Measurements from ENCODE around the gene SGO2.

Gene SGO2

DNA sequence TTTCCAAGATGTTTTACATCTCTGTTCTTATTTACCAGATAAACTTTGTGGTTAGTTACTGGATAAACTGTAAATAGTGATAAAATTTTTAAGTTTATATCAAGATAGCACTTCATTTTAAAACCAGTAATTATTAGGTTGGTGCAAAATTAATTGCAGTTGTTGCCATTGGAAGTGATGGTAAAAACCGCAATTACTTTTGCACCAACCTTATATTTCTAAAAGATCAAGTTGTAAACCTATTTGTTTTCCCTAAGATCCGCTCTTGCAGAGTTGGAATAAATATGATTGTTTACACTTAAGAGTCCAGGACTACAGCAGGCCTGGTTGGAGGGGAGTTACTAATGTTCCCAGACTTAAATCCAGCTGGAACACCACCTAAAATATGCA, 59.3 kb downstream of the SGO2 start:
- H3K79me1 ChIP-seq (ENCODE audit: low read depth, low read length), result no peaks in the 10 kb centered on the region
- H4K8ac ChIP-seq (ENCODE audit: low read depth, low read length), result no peak overlapping the region
- H2BK12ac ChIP-seq (ENCODE audit: low read length), result no peak overlapping the region
- no peaks in the 10 kb centered on the region for H3K4me1 ChIP-seq (ENCODE audit: control insufficient read depth in 2 of 2, insufficient read depth in 1 of 2, low read depth in 1 of 2, low read length in 2 of 2)
- peak overlapping the region; percentile 58 for H2AFZ ChIP-seq (ENCODE audit: low read length)
- no peak overlapping the region for H2BK120ac ChIP-seq (ENCODE audit: low read depth, low read length)
- no peak overlapping the region for H3K18ac ChIP-seq (ENCODE audit: low read length)
- no peak overlapping the region for H4K91ac ChIP-seq (ENCODE audit: low read depth, low read length, poor library complexity)
- no peak overlapping the region for H3K4ac ChIP-seq (ENCODE audit: low read length)
- H3K14ac ChIP-seq (ENCODE audit: low read length), result no peak overlapping the region
- H3K36me3 ChIP-seq (replicated peaks in 1 of 2; ENCODE audit: control insufficient read depth in 2 of 2, insufficient read depth in 2 of 2, low read length in 2 of 2), result peaks cover 0 to 17% of the 10 kb centered on the region in 2 donors
- H3K9me3 ChIP-seq (replicated peaks in 1 of 2; ENCODE audit: control insufficient read depth in 2 of 2, insufficient read depth in 1 of 2, low read depth in 1 of 2, low read length in 2 of 2), result no peaks in the 10 kb centered on the region
- H3K9ac ChIP-seq (ENCODE audit: low read depth, low read length, poor library complexity), result no peak overlapping the region
- H3K4me2 ChIP-seq (ENCODE audit: insufficient read depth, low read length, poor library complexity, severe bottlenecking), result peak overlapping the region; percentile 74
- H3K27me3 ChIP-seq (ENCODE audit: control insufficient read depth in 3 of 3, insufficient read depth in 3 of 3, low read depth in 1 of 3, low read length in 3 of 3), result no peaks in the 10 kb centered on the region
- H2BK5ac ChIP-seq (ENCODE audit: low read length), result no peak overlapping the region
- no CpG with 5 or more reads among the region's 2 CpGs for whole genome bisulfite sequencing, 2 donors (ENCODE audit: extremely low coverage in 2 of 2, insufficient read length in 2 of 2, insufficient replicate concordance in 1 of 2)
- H3K4me3 ChIP-seq (ENCODE audit: low read length in 2 of 2), result peak overlapping the region; percentile 24 to 78
- H2AK5ac ChIP-seq (ENCODE audit: low read depth, low read length), result no peak overlapping the region
- no peak overlapping the region for H3K27ac ChIP-seq (replicated peaks; ENCODE audit: low read length)
- no peak for DNase-seq (ENCODE audit: low spot score)
- H3K23ac ChIP-seq (ENCODE audit: low read depth, low read length, poor library complexity), result no peak overlapping the region
- no peak overlapping the region for H2BK15ac ChIP-seq (ENCODE audit: low read length)

- H2AFZ ChIP-seq (ENCODE audit: low read length), result peak within 1 kb of the TSS; percentile 58
- H3K79me1 ChIP-seq (ENCODE audit: low read depth, low read length), result no peaks in the 10 kb centered on the region
- peak within 1 kb of the TSS; percentile 87 for H3K9ac ChIP-seq (ENCODE audit: low read depth, low read length, poor library complexity)
- peak; percentile 52 for DNase-seq (ENCODE audit: low spot score)
- H2BK120ac ChIP-seq (ENCODE audit: low read depth, low read length), result peak within 1 kb of the TSS; percentile 4
- H2AK5ac ChIP-seq (ENCODE audit: low read depth, low read length), result no peak within 1 kb of the TSS
- no peak within 1 kb of the TSS for H3K14ac ChIP-seq (ENCODE audit: low read length)
- no peak within 1 kb of the TSS for H4K91ac ChIP-seq (ENCODE audit: low read depth, low read length, poor library complexity)
- peak within 1 kb of the TSS; percentile 2 for H3K23ac ChIP-seq (ENCODE audit: low read depth, low read length, poor library complexity)
- no peaks in the 10 kb centered on the region for H3K4me1 ChIP-seq (ENCODE audit: control insufficient read depth in 2 of 2, insufficient read depth in 1 of 2, low read depth in 1 of 2, low read length in 2 of 2)
- no peak within 1 kb of the TSS for H2BK15ac ChIP-seq (ENCODE audit: low read length)
- H3K4me2 ChIP-seq (ENCODE audit: insufficient read depth, low read length, poor library complexity, severe bottlenecking), result peak within 1 kb of the TSS; percentile 74
- no peak within 1 kb of the TSS for H4K8ac ChIP-seq (ENCODE audit: low read depth, low read length)
- no peak within 1 kb of the TSS for H3K4ac ChIP-seq (ENCODE audit: low read length)
- H3K4me3 ChIP-seq (ENCODE audit: low read length in 2 of 2), result peak within 1 kb of the TSS; percentile 24 to 78
- no peaks in the 10 kb centered on the region for H3K27me3 ChIP-seq (ENCODE audit: control insufficient read depth in 3 of 3, insufficient read depth in 3 of 3, low read depth in 1 of 3, low read length in 3 of 3)
- no peak within 1 kb of the TSS for H2BK5ac ChIP-seq (ENCODE audit: low read length)
- no peak within 1 kb of the TSS for H2BK12ac ChIP-seq (ENCODE audit: low read length)
- H3K9me3 ChIP-seq (replicated peaks in 1 of 2; ENCODE audit: control insufficient read depth in 2 of 2, insufficient read depth in 1 of 2, low read depth in 1 of 2, low read length in 2 of 2), result no peaks in the 10 kb centered on the region
- WGBS, 2 donors (ENCODE audit: extremely low coverage in 2 of 2, insufficient read length in 2 of 2, insufficient replicate concordance in 1 of 2), result no CpG with 5 or more reads among the region's 62 CpGs
- H3K18ac ChIP-seq (ENCODE audit: low read length), result peak within 1 kb of the TSS; percentile 86
- no peak within 1 kb of the TSS for H3K27ac ChIP-seq (replicated peaks; ENCODE audit: low read length)
- peaks cover 0 to 11% of the 10 kb centered on the region in 2 donors for H3K36me3 ChIP-seq (replicated peaks in 1 of 2; ENCODE audit: control insufficient read depth in 2 of 2, insufficient read depth in 2 of 2, low read length in 2 of 2)
These were observed 60.0 kb downstream of the SGO2 start, which contains the start of gene AOX1 for GRCh38 chr2:200585730-200586643. Gene AOX1 (plus strand): TSS chr2:200586014. CDS start chr2:200586109, 95 bp downstream.

GRCh38 chr2:200586644-200586975, 60.6 kb downstream of the SGO2 start:
- no peak overlapping the region for H3K14ac ChIP-seq (ENCODE audit: low read length)
- no peak overlapping the region for H2BK12ac ChIP-seq (ENCODE audit: low read length)
- no peak overlapping the region for H3K27ac ChIP-seq (replicated peaks; ENCODE audit: low read length)
- no peak overlapping the region for H4K91ac ChIP-seq (ENCODE audit: low read depth, low read length, poor library complexity)
- WGBS, 2 donors (ENCODE audit: extremely low coverage in 2 of 2, insufficient read length in 2 of 2, insufficient replicate concordance in 1 of 2), result no CpG with 5 or more reads among the region's 9 CpGs
- H2AK5ac ChIP-seq (ENCODE audit: low read depth, low read length), result no peak overlapping the region
- H3K4me3 ChIP-seq (ENCODE audit: low read length in 2 of 2), result no peak overlapping the region
- no peak overlapping the region for H3K4ac ChIP-seq (ENCODE audit: low read length)
- H3K27me3 ChIP-seq (ENCODE audit: control insufficient read depth in 3 of 3, insufficient read depth in 3 of 3, low read depth in 1 of 3, low read length in 3 of 3), result no peaks in the 10 kb centered on the region
- peaks cover 0 to 7% of the 10 kb centered on the region in 2 donors for H3K36me3 ChIP-seq (replicated peaks in 1 of 2; ENCODE audit: control insufficient read depth in 2 of 2, insufficient read depth in 2 of 2, low read length in 2 of 2)
- DNase-seq (ENCODE audit: low spot score), result no peak
- no peaks in the 10 kb centered on the region for H3K79me1 ChIP-seq (ENCODE audit: low read depth, low read length)
- no peak overlapping the region for H2BK5ac ChIP-seq (ENCODE audit: low read length)
- no peak overlapping the region for H2BK120ac ChIP-seq (ENCODE audit: low read depth, low read length)
- H3K18ac ChIP-seq (ENCODE audit: low read length), result no peak overlapping the region
- H4K8ac ChIP-seq (ENCODE audit: low read depth, low read length), result no peak overlapping the region
- no peaks in the 10 kb centered on the region for H3K4me1 ChIP-seq (ENCODE audit: control insufficient read depth in 2 of 2, insufficient read depth in 1 of 2, low read depth in 1 of 2, low read length in 2 of 2)
- peak overlapping the region; percentile 2 for H3K23ac ChIP-seq (ENCODE audit: low read depth, low read length, poor library complexity)
- no peak overlapping the region for H3K9ac ChIP-seq (ENCODE audit: low read depth, low read length, poor library complexity)
- no peak overlapping the region for H2AFZ ChIP-seq (ENCODE audit: low read length)
- H2BK15ac ChIP-seq (ENCODE audit: low read length), result no peak overlapping the region
- H3K9me3 ChIP-seq (replicated peaks in 1 of 2; ENCODE audit: control insufficient read depth in 2 of 2, insufficient read depth in 1 of 2, low read depth in 1 of 2, low read length in 2 of 2), result no peaks in the 10 kb centered on the region
- H3K4me2 ChIP-seq (ENCODE audit: insufficient read depth, low read length, poor library complexity, severe bottlenecking), result peak overlapping the region; percentile 74

DNA sequence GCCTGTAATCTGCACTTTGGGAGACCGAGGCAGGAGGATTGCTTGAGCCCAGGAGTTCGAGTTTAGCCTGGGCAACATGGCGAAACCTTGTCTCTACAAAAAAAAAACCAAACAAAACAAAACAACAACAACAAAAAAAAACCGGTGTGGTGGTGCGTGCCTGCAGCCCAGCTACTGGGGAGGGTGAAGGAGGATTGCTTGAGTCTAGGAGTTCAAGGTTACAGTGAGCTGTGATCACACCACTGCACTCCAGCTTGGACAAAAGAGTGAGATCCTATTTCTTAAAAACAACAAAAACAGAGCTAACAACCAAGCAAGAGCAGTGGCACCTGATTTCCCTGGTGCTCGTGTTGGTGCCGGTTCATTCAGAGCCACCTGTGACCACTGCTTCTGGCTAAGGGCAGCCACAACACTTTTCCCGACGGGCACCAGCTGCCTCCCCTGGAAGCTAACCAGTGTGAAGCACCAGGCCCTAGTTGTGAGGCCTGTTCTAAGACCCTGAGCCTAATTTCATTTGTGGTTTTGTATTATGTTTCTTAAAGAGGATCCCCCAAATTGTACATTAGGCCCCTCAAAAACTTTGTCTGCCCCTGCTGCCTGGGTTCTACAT, 61.1 kb downstream of the SGO2 start:
- no peak overlapping the region for H3K4me3 ChIP-seq (ENCODE audit: low read length in 2 of 2)
- H3K23ac ChIP-seq (ENCODE audit: low read depth, low read length, poor library complexity), result no peak overlapping the region
- H3K27me3 ChIP-seq (ENCODE audit: control insufficient read depth in 3 of 3, insufficient read depth in 3 of 3, low read depth in 1 of 3, low read length in 3 of 3), result no peaks in the 10 kb centered on the region
- peak overlapping the region; percentile 64 for H3K9ac ChIP-seq (ENCODE audit: low read depth, low read length, poor library complexity)
- no peak overlapping the region for H3K4ac ChIP-seq (ENCODE audit: low read length)
- H4K91ac ChIP-seq (ENCODE audit: low read depth, low read length, poor library complexity), result no peak overlapping the region
- H2BK12ac ChIP-seq (ENCODE audit: low read length), result no peak overlapping the region
- H3K36me3 ChIP-seq (replicated peaks in 1 of 2; ENCODE audit: control insufficient read depth in 2 of 2, insufficient read depth in 2 of 2, low read length in 2 of 2), result peaks cover 0 to 7% of the 10 kb centered on the region in 2 donors
- WGBS, 2 donors (ENCODE audit: extremely low coverage in 2 of 2, insufficient read length in 2 of 2, insufficient replicate concordance in 1 of 2), result no CpG with 5 or more reads among the region's 9 CpGs
- no peak overlapping the region for H2BK15ac ChIP-seq (ENCODE audit: low read length)
- no peak overlapping the region for H3K27ac ChIP-seq (replicated peaks; ENCODE audit: low read length)
- no peaks in the 10 kb centered on the region for H3K9me3 ChIP-seq (replicated peaks in 1 of 2; ENCODE audit: control insufficient read depth in 2 of 2, insufficient read depth in 1 of 2, low read depth in 1 of 2, low read length in 2 of 2)
- H3K4me1 ChIP-seq (ENCODE audit: control insufficient read depth in 2 of 2, insufficient read depth in 1 of 2, low read depth in 1 of 2, low read length in 2 of 2), result no peaks in the 10 kb centered on the region
- no peak overlapping the region for H4K8ac ChIP-seq (ENCODE audit: low read depth, low read length)
- H3K4me2 ChIP-seq (ENCODE audit: insufficient read depth, low read length, poor library complexity, severe bottlenecking), result no peak overlapping the region
- no peak overlapping the region for H2AFZ ChIP-seq (ENCODE audit: low read length)
- DNase-seq (ENCODE audit: low spot score), result no peak
- H2AK5ac ChIP-seq (ENCODE audit: low read depth, low read length), result no peak overlapping the region
- H3K14ac ChIP-seq (ENCODE audit: low read length), result no peak overlapping the region
- H3K18ac ChIP-seq (ENCODE audit: low read length), result no peak overlapping the region
- H2BK5ac ChIP-seq (ENCODE audit: low read length), result no peak overlapping the region
- no peak overlapping the region for H2BK120ac ChIP-seq (ENCODE audit: low read depth, low read length)
- no peaks in the 10 kb centered on the region for H3K79me1 ChIP-seq (ENCODE audit: low read depth, low read length)

Data from neuronal stem cell (in vitro differentiated cells).